Testis (tissue), 2 donors: ENCODE results near the gene TNS1.

Source experiments
- CTCF ChIP-seq, 3 experiments: fragments of 450-650 bp in 2 of 3; fragments of 200-600 bp in 1 of 3; sonication (generic) in 1 of 3; IDR thresholded peaks; one replicate each; pipeline ENCODE4 v1.5.1; 2016 to 2019; ENCODE audit warnings: antibody characterized with exemption in 3 of 3, mild to moderate bottlenecking in 2 of 3, moderate library complexity in 1 of 3
- POLR2A ChIP-seq: fragments of 450-650 bp; IDR thresholded peaks from one replicate; pipeline ENCODE4 v1.6.1; 2017; ENCODE audit warnings: antibody characterized with exemption, mild to moderate bottlenecking, moderate library complexity

- no peak for TF ChIP-seq POLR2A
- no peak for TF ChIP-seq CTCF (IDR thresholded peaks at IDR 0.05)
These were observed 3.9 kb upstream of the TNS1 start for GRCh38 chr2:218006741-218007140.
